ENCODE data around the gene AMOTL2.

Gene AMOTL2

GRCh38 chr3:134419214-134419959, 45.1 kb upstream of the AMOTL2 start:
- H3K4me1 ChIP-seq (ENCODE audit: insufficient read depth, low read length): no peaks in the 10 kb centered on the region
- no peak overlapping the region for H3K4me2 ChIP-seq (ENCODE audit: insufficient read depth, low read length)
- no peak overlapping the region for H3K9ac ChIP-seq (ENCODE audit: low read depth, low read length)
- H2AFZ ChIP-seq (ENCODE audit: low read depth, low read length): no peak overlapping the region
- no peaks in the 10 kb centered on the region for H3K9me3 ChIP-seq (ENCODE audit: insufficient read depth, low read length, severe bottlenecking)
- H3K79me2 ChIP-seq (ENCODE audit: insufficient read depth, low read length): no peaks in the 10 kb centered on the region
- no peak for TF ChIP-seq EZH2 (IDR thresholded peaks at IDR 0.05; ENCODE audit: borderline replicate concordance, low read depth, low read length, severe bottlenecking)
- TF ChIP-seq CTCF (IDR thresholded peaks at IDR 0.05; ENCODE audit: borderline replicate concordance, extremely low read depth, low read length, poor library complexity, severe bottlenecking): no peak
- H3K27me3 ChIP-seq (ENCODE audit: insufficient read depth, low read length, poor library complexity): peaks cover 5% of the 10 kb centered on the region
- H3K27ac ChIP-seq (ENCODE audit: low read length): no peak overlapping the region
- no peak overlapping the region for H3K4me3 ChIP-seq (ENCODE audit: low read depth in 1 of 2, low read length in 2 of 2)
- ATAC-seq (ENCODE audit: insufficient read depth, low read depth) (no peak), DNase-seq (no peak)
- no peaks in the 10 kb centered on the region for H3K36me3 ChIP-seq (ENCODE audit: insufficient read depth, low read length)
- H4K20me1 ChIP-seq (ENCODE audit: insufficient read depth, low read length): no peaks in the 10 kb centered on the region

- Histone ChIP-seq H3K27me3 (ENCODE audit: insufficient read depth, low read length, poor library complexity) (peaks cover 11% of the 10 kb centered on the region), H4K20me1 (ENCODE audit: insufficient read depth, low read length) (no peaks in the 10 kb centered on the region), H3K9me3 (ENCODE audit: insufficient read depth, low read length, severe bottlenecking) (no peaks in the 10 kb centered on the region), H2AFZ (ENCODE audit: low read depth, low read length) (no peak overlapping the region), H3K36me3 (ENCODE audit: insufficient read depth, low read length) (no peaks in the 10 kb centered on the region), H3K4me1 (ENCODE audit: insufficient read depth, low read length) (no peaks in the 10 kb centered on the region), H3K27ac (ENCODE audit: low read length) (no peak overlapping the region), H3K79me2 (ENCODE audit: insufficient read depth, low read length) (no peaks in the 10 kb centered on the region), H3K4me3 (ENCODE audit: low read depth in 1 of 2, low read length in 2 of 2) (no peak overlapping the region), H3K9ac (ENCODE audit: low read depth, low read length) (no peak overlapping the region), H3K4me2 (ENCODE audit: insufficient read depth, low read length) (no peak overlapping the region)
- TF ChIP-seq EZH2 (IDR thresholded peaks at IDR 0.05; ENCODE audit: borderline replicate concordance, low read depth, low read length, severe bottlenecking): no peak
- TF ChIP-seq CTCF (IDR thresholded peaks at IDR 0.05; ENCODE audit: borderline replicate concordance, extremely low read depth, low read length, poor library complexity, severe bottlenecking): no peak
- DNase-seq (no peak), ATAC-seq (ENCODE audit: insufficient read depth, low read depth) (no peak)
These were observed 34.8 kb upstream of the AMOTL2 start for GRCh38 chr3:134409041-134409440.

GRCh38 chr3:134407239-134407625, 33.0 kb upstream of the AMOTL2 start:
- no peak overlapping the region for H3K4me3 ChIP-seq (ENCODE audit: low read depth in 1 of 2, low read length in 2 of 2)
- H3K79me2 ChIP-seq (ENCODE audit: insufficient read depth, low read length): no peaks in the 10 kb centered on the region
- DNase-seq (no peak), ATAC-seq (ENCODE audit: insufficient read depth, low read depth) (no peak)
- no peak overlapping the region for H3K9ac ChIP-seq (ENCODE audit: low read depth, low read length)
- H3K4me2 ChIP-seq (ENCODE audit: insufficient read depth, low read length): no peak overlapping the region
- H4K20me1 ChIP-seq (ENCODE audit: insufficient read depth, low read length): no peaks in the 10 kb centered on the region
- H3K27me3 ChIP-seq (ENCODE audit: insufficient read depth, low read length, poor library complexity): peaks cover 11% of the 10 kb centered on the region
- peaks cover 3% of the 10 kb centered on the region for H3K9me3 ChIP-seq (ENCODE audit: insufficient read depth, low read length, severe bottlenecking)
- H3K4me1 ChIP-seq (ENCODE audit: insufficient read depth, low read length): no peaks in the 10 kb centered on the region
- no peak overlapping the region for H2AFZ ChIP-seq (ENCODE audit: low read depth, low read length)
- H3K27ac ChIP-seq (ENCODE audit: low read length): no peak overlapping the region
- no peaks in the 10 kb centered on the region for H3K36me3 ChIP-seq (ENCODE audit: insufficient read depth, low read length)
- no peak for TF ChIP-seq EZH2 (IDR thresholded peaks at IDR 0.05; ENCODE audit: borderline replicate concordance, low read depth, low read length, severe bottlenecking)
- no peak for TF ChIP-seq CTCF (IDR thresholded peaks at IDR 0.05; ENCODE audit: borderline replicate concordance, extremely low read depth, low read length, poor library complexity, severe bottlenecking)
